ENCODE data around the gene IL22. TPM values are rescaled to one million over a fixed set of nuclear protein-coding genes. Genes with fewer than 3 reads are reported as not detected.

IL22 gene
- total and polyA plus RNA-seq, 2 of the 8 experiments (the other 6 are each of a cell fraction or from before 2014, with no cell fraction given): not detected

DNA sequence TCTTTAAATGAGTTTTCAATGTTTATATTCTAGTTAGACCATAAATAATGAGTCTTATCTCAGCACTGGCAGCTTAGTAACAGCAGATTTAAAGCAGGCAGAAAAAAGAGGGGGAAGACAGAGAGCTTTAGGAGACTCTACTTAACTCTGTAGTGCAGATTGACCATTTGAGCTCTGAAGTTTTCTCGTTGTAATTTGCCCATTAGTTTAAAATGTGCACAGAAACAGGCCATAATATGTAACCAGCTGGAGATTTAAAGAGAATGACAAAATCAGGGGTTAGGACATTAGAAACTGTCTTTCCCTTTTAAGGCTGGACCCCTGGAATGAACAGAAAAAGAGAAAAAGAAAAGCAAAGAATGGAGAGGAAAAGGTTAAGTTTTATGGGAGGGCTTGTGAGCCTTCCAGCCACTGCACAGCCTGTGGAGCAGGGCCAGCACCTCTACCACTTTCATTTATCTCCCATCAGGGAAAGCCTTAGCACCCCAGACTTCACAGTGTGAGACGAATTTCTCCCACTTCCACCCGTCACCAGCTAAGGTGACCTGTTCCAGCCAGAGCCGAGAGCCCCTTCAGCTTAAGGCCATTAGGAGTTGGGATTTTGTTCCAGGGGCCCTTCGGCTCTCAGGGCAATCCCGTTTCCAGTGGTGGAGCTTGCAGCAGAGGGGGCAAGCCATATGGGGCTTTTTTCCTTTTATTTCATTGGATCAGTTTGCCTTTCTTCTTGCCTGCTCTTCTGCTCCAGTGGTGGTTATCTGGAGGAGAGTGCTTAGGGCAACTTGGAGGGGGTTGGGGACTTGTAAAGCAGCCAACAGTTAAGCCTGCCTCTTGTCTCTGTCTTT lies 8.0 kb downstream of the IL22 start (continued):
- TF ChIP-seq TAF7 (optimal IDR thresholded peaks at IDR 0.05; ENCODE audit: borderline replicate concordance, low read depth, low read length) (no peak), CBX5 (IDR thresholded peaks at IDR 0.05; ENCODE audit: low read depth, low read length) (no peak), EZH2 (IDR thresholded peaks at IDR 0.05; ENCODE audit: low read depth, low read length, severe bottlenecking) (no peak), GABPA (IDR thresholded peaks at IDR 0.05; ENCODE audit: borderline replicate concordance, insufficient read depth, low read length) (no peak)
